ENCODE measurements around the gene MED17.

The MED17 gene

GRCh38 chr11:93849751-93850593 is 65.9 kb downstream of the MED17 start:
- no peak for DNase-seq (ENCODE audit: low read depth in 2 of 2)

- DNase-seq (ENCODE audit: low read depth in 2 of 2) = no peak
These were observed 66.5 kb downstream of the MED17 start, which contains the start of gene VSTM5 for GRCh38 chr11:93850594-93851018. TSS of gene VSTM5 (minus strand) at chr11:93850618. CDS start at chr11:93850502, 116 bp downstream.

GRCh38 chr11:93852242-93852641 is 68.2 kb downstream of the MED17 start:
- DNase-seq (ENCODE audit: low read depth in 2 of 2) = no peak

GRCh38 chr11:93857413-93858120 is 73.5 kb downstream of the MED17 start:
- no peak for DNase-seq (ENCODE audit: low read depth in 2 of 2)

GRCh38 chr11:93858121-93858775 is 74.2 kb downstream of the MED17 start:
- DNase-seq (ENCODE audit: low read depth in 2 of 2) = no peak

- DNase-seq (ENCODE audit: low read depth in 2 of 2) = no peak
These were observed 77.7 kb downstream of the MED17 start for GRCh38 chr11:93861808-93862207.

Data from fibroblast of skin of left quadriceps (primary cell).